Endodermal cell (in vitro differentiated cells): ENCODE data around the gene TEX261. TPM values are rescaled to one million over a fixed set of nuclear protein-coding genes. Genes with fewer than 3 reads are reported as not detected.
"Not testable (repeated sequence)": the region's sequence is repeated elsewhere in the genome, so short reads cannot be mapped to it uniquely, and the experiment has no call there.

Experiments used
- DNase-seq: peaks from one replicate; pipeline ENCODE4 v3.0.0-alpha.2; 2017
- H3K27ac ChIP-seq: 2 replicates; pipeline ENCODE4 v1.5.1; 2013; ENCODE audit warnings: mild to moderate bottlenecking, low read depth, low read length, moderate library complexity
- H3K27me3 ChIP-seq: 2 replicates; pipeline ENCODE4 v1.6.1; 2013; ENCODE audit warnings: mild to moderate bottlenecking, low read length, moderate library complexity; ENCODE audit not compliant: insufficient read depth, control insufficient read depth, poor library complexity, severe bottlenecking
- H3K36me3 ChIP-seq: 2 replicates; pipeline ENCODE4 v1.7.0; 2013; ENCODE audit warnings: mild to moderate bottlenecking, low read length, moderate library complexity; ENCODE audit not compliant: control insufficient read depth, insufficient read depth
- H3K4me1 ChIP-seq: one replicate; pipeline ENCODE4 v1.7.0; 2013; ENCODE audit warnings: low read length; ENCODE audit not compliant: control insufficient read depth, insufficient read depth
- H3K4me3 ChIP-seq: 2 replicates; pipeline ENCODE4 v1.5.1; 2013; ENCODE audit warnings: mild to moderate bottlenecking, low read length, moderate library complexity
- H3K9ac ChIP-seq: 2 replicates; pipeline ENCODE4 v1.6.1; 2013; ENCODE audit warnings: mild to moderate bottlenecking, low read length, moderate library complexity; ENCODE audit not compliant: poor library complexity, severe bottlenecking; ENCODE audit errors: extremely low read depth
- H3K9me3 ChIP-seq: 2 replicates; pipeline ENCODE4 v1.6.1; 2013; ENCODE audit warnings: mild to moderate bottlenecking, low read length, moderate library complexity; ENCODE audit not compliant: control insufficient read depth
- H3K27ac Mint-ChIP-seq: 2 replicates; pipeline ENCODE4 v1.8.0; 2020; ENCODE audit warnings: mixed read lengths
- H3K27me3 Mint-ChIP-seq: 2 replicates; pipeline ENCODE4 v1.8.0; 2021; ENCODE audit warnings: mild to moderate bottlenecking, mixed read lengths; ENCODE audit not compliant: insufficient read depth
- H3K36me3 Mint-ChIP-seq: 2 replicates; pipeline ENCODE4 v1.8.0; 2020; ENCODE audit warnings: low read depth, mixed read lengths
- H3K4me1 Mint-ChIP-seq: 2 replicates; pipeline ENCODE4 v1.8.0; 2020; ENCODE audit warnings: mixed read lengths
- H3K4me3 Mint-ChIP-seq: 2 replicates; pipeline ENCODE4 v1.8.0; 2020; ENCODE audit warnings: mild to moderate bottlenecking, moderate library complexity, mixed read lengths
- H3K9me3 Mint-ChIP-seq: 2 replicates; pipeline ENCODE4 v1.8.0; 2020; ENCODE audit warnings: mild to moderate bottlenecking, mixed read lengths
- CTCF ChIP-seq: fragments of 200-600 bp; sonication (generic); conservative IDR thresholded peaks from 2 replicates; pipeline ENCODE4 v1.5.0; 2021; ENCODE audit warnings: antibody characterized with exemption, mild to moderate bottlenecking
- WGBS, 2 experiments: methylation state at CpG; one replicate each; pipeline versions ENCODE4 v1.1.5 to v1.1.7; 2013; ENCODE audit warnings: missing lambda C conversion rate in 2 of 2, mixed read lengths in 1 of 2; ENCODE audit not compliant: insufficient coverage in 1 of 2, insufficient read length in 1 of 2; 5-methylcytosine and 5-hydroxymethylcytosine counted together
- total RNA-seq, 2 donors: library from RNA; stranded (reverse); fragmentation: NEBNext Ultra II Directional in 1 of 2; extraction: Animal tissue kit (Norgen Biotek cat#: 25700) in 1 of 2; gene quantifications; 2 replicates in 1 of 2; 3 replicates in 1 of 2; pipeline ENCODE4 v1.2.1, GENCODE V29; 2021

TEX261 gene
- total RNA-seq, 2 donors from 2014 or later = 13.3 to 19.9 TPM

- H3K36me3 Mint-ChIP-seq = no peaks in the 10 kb centered on the region
- H3K9me3 ChIP-seq = no peaks in the 10 kb centered on the region
- H3K4me3 Mint-ChIP-seq = no peak overlapping the region
- H3K9me3 Mint-ChIP-seq = no peaks in the 10 kb centered on the region
- no peak overlapping the region for H3K9ac ChIP-seq
- H3K4me3 ChIP-seq = no peak overlapping the region
- WGBS, 2 experiments = 82% methylated on average over 2 of the region's 2 CpGs; no CpG with 5 or more reads in 1 of the 2 experiments
- peaks cover 7% of the 10 kb centered on the region for H3K27me3 ChIP-seq
- peaks cover 8% of the 10 kb centered on the region for H3K4me1 ChIP-seq
- H3K27me3 Mint-ChIP-seq = peaks cover 10% of the 10 kb centered on the region
- TF ChIP-seq CTCF = no peak
- H3K36me3 ChIP-seq = no peaks in the 10 kb centered on the region
- DNase-seq = no peak
- no peak overlapping the region for H3K27ac Mint-ChIP-seq
- H3K27ac ChIP-seq = no peak overlapping the region
- peaks cover 12% of the 10 kb centered on the region for H3K4me1 Mint-ChIP-seq
These were observed 4.7 kb upstream of the TEX261 start for GRCh38 chr2:70999362-70999761.

GRCh38 chr2:70998885-70999284 lies 4.2 kb upstream of the TEX261 start:
- H3K27me3 Mint-ChIP-seq = peaks cover 10% of the 10 kb centered on the region
- not testable (repeated sequence) for H3K36me3 ChIP-seq, H3K4me3 Mint-ChIP-seq, H3K4me3 ChIP-seq, H3K9me3 Mint-ChIP-seq, H3K27me3 ChIP-seq, H3K36me3 Mint-ChIP-seq, H3K27ac Mint-ChIP-seq, H3K27ac ChIP-seq, H3K9me3 ChIP-seq, H3K9ac ChIP-seq, DNase-seq, H3K4me1 ChIP-seq
- H3K4me1 Mint-ChIP-seq = peaks cover 14% of the 10 kb centered on the region
- 87 to 95% methylated on average over 2 to 4 of the region's 4 CpGs for WGBS, 2 experiments

- no peak overlapping the region for H3K9ac ChIP-seq
- peak; percentile 73 for TF ChIP-seq CTCF
- peaks cover 11% of the 10 kb centered on the region for H3K36me3 ChIP-seq
- peaks cover 10% of the 10 kb centered on the region for H3K27me3 Mint-ChIP-seq
- H3K4me1 Mint-ChIP-seq = peaks cover 9% of the 10 kb centered on the region
- peak overlapping the region; percentile 93 for H3K4me3 ChIP-seq
- peak overlapping the region; percentile 55 for H3K27ac Mint-ChIP-seq
- peaks cover 9% of the 10 kb centered on the region for H3K36me3 Mint-ChIP-seq
- H3K9me3 ChIP-seq = no peaks in the 10 kb centered on the region
- peaks cover 7% of the 10 kb centered on the region for H3K27me3 ChIP-seq
- DNase-seq = peak; percentile 81
- H3K4me1 ChIP-seq = peaks cover 3% of the 10 kb centered on the region
- 3% methylated on average over 6 to 11 of the region's 11 CpGs for WGBS, 2 experiments
- no peak overlapping the region for H3K27ac ChIP-seq
- peak overlapping the region; percentile 90 for H3K4me3 Mint-ChIP-seq
- no peaks in the 10 kb centered on the region for H3K9me3 Mint-ChIP-seq
These were observed 705 bp upstream of the TEX261 start for GRCh38 chr2:70995426-70995729.

- Histone ChIP-seq H3K4me1 (peaks cover 3% of the 10 kb centered on the region), H3K9me3 (no peaks in the 10 kb centered on the region), H3K27ac (no peak overlapping the region), H3K36me3 (peaks cover 17% of the 10 kb centered on the region), H3K4me3 (peak overlapping the region; percentile 83), H3K9ac (peak overlapping the region; percentile 57), H3K27me3 (peaks cover 7% of the 10 kb centered on the region)
- Mint-ChIP-seq H3K27ac (peak overlapping the region; percentile 10), H3K9me3 (no peaks in the 10 kb centered on the region), H3K4me3 (peak overlapping the region; percentile 90), H3K36me3 (peaks cover 14% of the 10 kb centered on the region), H3K4me1 (peaks cover 9% of the 10 kb centered on the region), H3K27me3 (peaks cover 8% of the 10 kb centered on the region)
- DNase-seq = peak; percentile 44
- no peak for TF ChIP-seq CTCF
- WGBS, 2 experiments = 2 to 5% methylated on average over 17 to 49 of the region's 49 CpGs
These were observed 519 bp downstream of the TEX261 start for GRCh38 chr2:70994009-70994698.
